Heart left ventricle (tissue), 13 donors: ENCODE data around the gene NOM1.

Source experiments
- CTCF ChIP-seq, 12 donors: fragments of 200-600 bp; sonication (generic) in 4 of 12; IDR thresholded peaks; one replicate each; pipeline versions ENCODE4 v1.5.0 to v1.8.0; 2018 to 2022; ENCODE audit warnings: antibody characterized with exemption in 12 of 12, mild to moderate bottlenecking in 5 of 12
- POLR2A ChIP-seq, 2 donors: fragments of 450-650 bp; IDR thresholded peaks; one replicate each; pipeline ENCODE4 v1.6.1; 2017; ENCODE audit warnings: antibody characterized with exemption in 2 of 2, mild to moderate bottlenecking in 2 of 2, moderate library complexity in 2 of 2
- donor health status: ischemic (EF 13 %, LVEDD 7.1; RV severe dilation, severe dysfunction).
- donor health status: DM: no; HTN: yes; CAD: no.
- donor health status: DM: no; HTN: no; CAD: no.
- donor health status: ischemic (EF 25% LVEDD 6.9; RV normal size, moderate dysfunction).
- donor health status: ischemic (EF 25% LVEDD 5.7; RV mildly dilated, moderate dysfunction).
- donor health status: ischemic (EF 35%, LVEDD 5.7; RV mildly dilated, moderate dysfunction).
- donor health status: nonischemic (EF 11% LVEDD 7.7; RV severe dilation, severe dysfunction).
- donor health status: DM: yes; HTN: yes; CAD: no.
- donor health status: PGD.
- donor health status: ischemic (EF 29% LVEDD 5.4; RV normal size, mild dysfunction).
- donor health status: nonischemic (EF 23%, LVEDD 6.1; RV moderate dilation, normal function).

GRCh38 chr7:157017603-157018327, 68.3 kb downstream of the NOM1 start:
- no peak for TF ChIP-seq CTCF (IDR thresholded peaks at IDR 0.05)
- TF ChIP-seq POLR2A (IDR thresholded peaks at IDR 0.05): no peak
